ENCODE results near the gene GPC6.
"Not testable (repeated sequence)": the region's sequence is repeated elsewhere in the genome, so short reads cannot be mapped to it uniquely, and the experiment has no call there.

GPC6 gene

DNA sequence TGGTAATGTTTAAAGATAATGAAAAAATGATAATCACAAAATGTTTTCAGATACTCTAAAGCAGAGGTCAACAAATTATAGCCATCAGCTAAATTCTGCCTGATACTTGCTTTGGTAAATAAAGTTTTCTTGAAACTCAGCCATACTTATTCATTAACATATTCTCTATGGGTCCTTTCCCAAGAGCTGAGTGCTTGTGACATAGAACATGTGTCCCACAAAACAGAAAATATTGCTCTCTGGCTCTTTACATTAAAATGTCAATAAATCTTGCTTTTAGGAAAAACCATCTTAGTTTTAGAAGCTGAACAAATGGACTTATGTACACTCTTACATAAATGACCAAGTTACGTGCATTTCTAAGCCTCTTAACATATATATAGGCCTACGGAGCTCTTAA is 945.8 kb downstream of the GPC6 start:
- DNase-seq (ENCODE audit: low spot score): no peak

DNA sequence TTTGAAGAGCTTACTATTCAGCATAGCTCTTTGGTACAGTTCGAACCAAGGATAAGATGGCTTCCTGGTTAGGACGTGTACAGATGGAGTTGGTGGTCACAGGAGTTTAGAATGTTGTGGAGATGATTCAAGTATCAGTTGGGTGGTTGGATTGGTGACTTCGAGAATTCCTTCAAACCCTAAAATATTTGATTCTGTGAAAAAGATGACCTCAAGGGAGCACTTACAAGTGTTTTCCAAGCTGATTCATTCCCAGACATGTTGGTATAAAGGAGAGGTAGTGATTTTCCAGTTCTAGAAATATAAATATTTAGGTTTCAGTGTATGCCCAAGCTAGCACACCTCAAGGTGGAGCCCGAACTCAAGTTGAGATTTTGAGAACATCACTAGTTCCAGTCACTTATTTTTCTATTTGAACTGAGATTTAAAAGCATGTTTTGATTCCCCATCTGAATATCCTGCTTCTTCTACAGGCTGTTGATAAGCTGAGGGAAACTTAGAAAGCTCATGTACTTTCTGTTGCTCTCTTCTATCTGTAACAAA is 946.8 kb downstream of the GPC6 start:
- peak; percentile 27 for DNase-seq (ENCODE audit: low spot score)

DNA sequence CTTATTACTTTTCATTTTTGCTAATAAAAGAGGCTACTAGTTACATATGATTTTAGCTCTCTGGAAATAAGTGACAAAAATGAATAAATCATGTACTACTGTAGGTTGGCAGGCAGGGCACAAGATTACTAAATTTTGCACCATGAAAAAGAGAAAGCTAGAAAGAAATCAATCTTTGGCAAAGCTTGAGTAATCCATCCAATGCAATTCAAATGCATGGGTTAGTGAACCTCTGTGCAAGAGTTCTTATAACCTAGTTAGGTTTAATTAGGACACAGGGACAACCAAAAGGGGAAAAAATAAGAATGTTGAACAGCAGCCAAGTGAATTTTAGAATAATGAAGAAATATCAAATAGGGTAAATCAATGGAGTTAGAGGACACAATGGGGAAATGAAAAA is 947.4 kb downstream of the GPC6 start:
- no peak for DNase-seq (ENCODE audit: low spot score)

DNA sequence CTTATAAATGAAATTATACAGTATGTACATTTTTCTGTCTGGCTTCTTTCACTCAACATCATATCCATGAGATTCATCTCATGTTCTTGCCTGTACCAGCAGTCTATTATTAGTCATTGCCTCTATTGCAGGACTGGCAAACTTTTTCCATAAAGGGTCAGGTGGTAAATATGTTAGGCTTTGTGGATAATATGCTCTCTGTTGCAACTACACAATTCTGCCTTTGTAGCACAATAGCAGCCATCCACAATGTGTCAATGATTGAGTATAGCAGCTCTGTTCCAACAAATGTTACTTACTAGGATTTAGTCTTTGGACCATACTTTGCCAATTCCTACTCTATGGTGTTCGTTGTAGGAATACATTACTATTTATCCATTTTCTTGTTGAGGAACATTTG is 948.5 kb downstream of the GPC6 start:
- no peak for DNase-seq (ENCODE audit: low spot score)

DNA sequence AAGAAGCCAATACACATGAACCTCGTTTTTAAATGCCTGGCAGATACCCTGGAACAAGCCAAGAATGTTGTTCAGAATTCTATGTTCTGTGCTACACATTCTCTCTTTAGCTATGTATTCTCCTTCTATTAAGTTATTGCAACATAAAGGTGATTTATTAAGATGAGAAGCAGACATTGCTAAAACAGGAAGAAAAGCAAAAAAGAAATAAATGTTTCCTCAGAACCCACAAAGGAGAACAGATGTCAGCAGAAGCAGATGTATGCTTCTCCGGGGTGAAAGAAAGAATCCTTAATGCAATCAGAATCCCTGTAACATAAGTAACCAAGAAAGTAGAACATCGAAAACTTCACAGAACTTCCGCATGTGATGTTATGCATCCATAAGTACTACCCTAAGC is 950.0 kb downstream of the GPC6 start:
- DNase-seq (ENCODE audit: low spot score): no peak

DNA sequence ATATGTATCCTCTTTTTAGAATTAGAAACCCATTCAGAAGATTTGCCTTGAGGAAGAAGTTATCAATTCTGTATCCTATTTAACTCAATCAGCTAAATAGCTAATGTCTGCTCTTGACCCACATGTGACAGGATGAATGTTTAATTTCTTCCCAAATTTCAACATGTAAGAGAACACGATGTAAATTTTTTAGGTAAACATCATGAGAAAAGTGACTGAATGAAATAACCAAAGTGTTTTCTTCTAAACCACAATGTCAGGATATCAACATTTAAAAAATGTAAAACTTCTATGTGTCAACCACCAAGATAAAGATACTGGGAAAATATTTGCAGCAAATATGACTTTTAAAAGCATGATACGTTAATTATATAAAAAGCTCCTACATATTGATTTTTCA is 950.4 kb downstream of the GPC6 start:
- no peak for DNase-seq (ENCODE audit: low spot score)

DNA sequence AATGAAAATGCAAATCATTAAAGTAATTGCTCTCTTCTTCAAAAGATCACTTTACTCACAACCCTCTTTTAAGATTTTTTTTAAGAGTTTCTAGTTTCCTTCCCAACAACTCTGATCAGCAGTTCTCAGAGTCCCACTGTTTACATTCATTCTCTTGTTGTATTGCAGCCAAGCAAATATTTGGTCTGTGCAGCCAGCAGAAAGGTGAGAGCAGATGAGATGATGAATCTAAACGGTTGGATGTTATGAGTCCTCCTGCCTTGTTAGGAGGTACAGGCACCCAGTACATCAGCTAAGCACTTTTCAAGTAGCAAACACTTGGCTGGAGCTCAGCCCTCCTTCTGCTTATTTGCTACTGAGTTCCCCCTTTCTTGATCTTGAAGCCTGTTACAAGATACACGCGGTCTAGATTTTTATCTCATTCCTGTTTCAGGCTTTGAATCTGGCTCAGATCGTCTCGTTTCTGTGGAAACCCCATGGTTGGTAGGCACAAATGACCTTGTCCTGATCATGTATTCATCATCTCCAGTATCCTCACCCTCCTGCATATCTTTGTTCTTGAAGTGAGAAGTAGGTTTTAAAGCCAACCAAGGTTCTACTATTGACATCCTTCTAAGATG is 952.1 kb downstream of the GPC6 start:
- no peak for DNase-seq (ENCODE audit: low spot score)

DNA sequence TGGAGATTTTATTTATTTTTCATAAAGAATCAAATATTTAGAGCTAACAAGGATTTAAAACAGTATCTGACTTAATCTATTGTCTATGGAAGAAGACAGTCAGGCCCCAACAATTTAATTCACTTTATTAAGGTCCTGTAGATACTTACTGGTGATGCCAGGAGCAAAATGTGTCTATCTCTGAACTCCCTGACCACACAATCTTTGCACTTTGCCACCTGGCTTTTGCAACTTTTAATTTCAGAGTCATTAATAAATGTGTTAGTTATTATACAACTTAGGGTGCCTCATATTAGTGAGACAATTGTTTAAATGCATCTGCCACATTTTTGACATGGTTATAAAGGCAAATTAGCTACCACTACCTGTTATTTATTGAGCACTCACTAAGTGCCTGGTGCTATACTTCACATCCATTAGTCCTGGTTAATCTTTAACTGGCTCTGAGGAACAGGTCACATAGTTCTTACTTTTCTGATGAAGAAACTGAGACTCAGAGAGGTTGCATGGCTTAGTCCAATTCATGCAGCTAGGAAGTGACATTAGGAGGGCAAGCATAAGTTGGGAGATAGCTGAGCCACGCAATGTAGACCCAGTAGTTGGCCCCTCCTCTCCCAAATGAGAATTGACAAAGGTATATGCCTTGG is 955.0 kb downstream of the GPC6 start:
- DNase-seq (ENCODE audit: low spot score): no peak

DNA sequence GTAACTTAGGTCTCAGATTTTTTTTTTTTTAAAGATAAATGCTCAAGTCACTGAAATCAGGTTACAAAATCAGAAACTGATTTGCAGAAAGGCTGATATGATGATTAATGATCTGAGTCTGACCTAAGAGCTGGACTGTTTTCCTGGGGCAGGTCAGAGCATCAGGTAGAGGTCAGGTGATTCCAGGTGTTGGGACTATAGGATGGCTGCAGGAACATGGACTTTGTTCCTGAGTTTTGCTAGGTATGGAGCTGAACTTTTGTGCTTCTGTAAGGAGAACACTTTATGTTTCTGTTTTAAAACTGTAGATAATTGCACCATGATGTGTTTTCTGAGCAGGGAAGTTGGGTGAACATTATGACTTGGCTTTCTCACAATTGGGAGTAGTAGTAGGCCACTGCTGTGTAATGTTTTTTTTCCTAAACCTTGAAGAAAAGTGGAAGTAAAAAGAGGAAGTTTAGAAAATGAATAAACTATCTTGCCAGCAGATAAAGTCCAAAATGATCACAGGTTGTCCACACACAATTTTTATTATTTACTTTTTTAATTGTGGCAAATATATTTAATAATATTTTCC is 955.7 kb downstream of the GPC6 start:
- no peak for DNase-seq (ENCODE audit: low spot score)

DNA sequence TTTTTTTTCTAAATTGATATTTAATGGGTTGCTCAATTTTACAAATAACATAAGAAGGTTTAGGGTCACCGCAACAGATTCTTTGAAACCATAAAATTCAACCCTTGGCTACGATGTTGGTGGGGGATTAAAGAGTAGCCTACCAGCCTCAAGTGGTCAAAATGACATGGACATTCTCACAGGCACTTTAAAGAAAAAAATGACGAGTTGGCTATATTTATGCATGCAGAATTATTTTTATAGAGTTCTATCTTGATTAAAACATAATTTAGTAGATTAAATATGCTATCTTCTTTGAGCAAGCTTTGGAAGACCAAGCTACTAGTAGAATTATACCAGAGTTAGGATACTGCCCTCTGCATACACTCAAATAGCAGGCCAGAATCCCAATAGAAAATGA is 959.9 kb downstream of the GPC6 start:
- DNase-seq (ENCODE audit: low spot score): no peak

DNA sequence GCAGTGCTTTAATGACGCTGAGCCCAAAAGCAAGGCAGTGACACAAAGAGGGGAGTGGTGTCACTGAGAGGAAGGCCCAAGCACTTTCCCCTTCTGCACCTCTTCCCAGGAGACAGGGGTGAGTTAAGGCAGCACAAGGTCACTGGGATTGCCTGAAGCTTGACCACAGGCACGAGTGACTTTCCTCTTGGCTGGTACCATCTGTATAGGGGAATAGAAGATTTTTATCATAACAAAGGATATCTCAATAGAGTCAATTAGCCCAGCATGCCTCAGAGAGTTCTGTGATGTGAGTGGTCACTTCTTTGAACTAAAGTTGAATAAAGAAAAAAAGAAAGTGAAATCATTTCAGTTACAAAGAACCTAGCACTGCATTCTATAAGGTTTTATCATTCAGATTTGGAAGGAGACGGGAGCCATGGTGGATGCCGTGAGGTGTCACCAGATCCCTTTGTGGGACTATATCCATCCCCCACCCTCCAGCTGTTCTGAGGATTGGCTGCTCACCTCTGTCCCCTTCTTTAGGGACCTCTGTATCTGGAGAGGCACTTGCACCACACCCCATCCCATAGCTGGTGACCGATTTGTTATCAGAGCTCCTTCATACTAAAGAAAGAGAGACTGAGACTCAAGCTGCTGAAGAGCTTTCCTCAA is 961.7 kb downstream of the GPC6 start:
- DNase-seq (ENCODE audit: low spot score): no peak

DNA sequence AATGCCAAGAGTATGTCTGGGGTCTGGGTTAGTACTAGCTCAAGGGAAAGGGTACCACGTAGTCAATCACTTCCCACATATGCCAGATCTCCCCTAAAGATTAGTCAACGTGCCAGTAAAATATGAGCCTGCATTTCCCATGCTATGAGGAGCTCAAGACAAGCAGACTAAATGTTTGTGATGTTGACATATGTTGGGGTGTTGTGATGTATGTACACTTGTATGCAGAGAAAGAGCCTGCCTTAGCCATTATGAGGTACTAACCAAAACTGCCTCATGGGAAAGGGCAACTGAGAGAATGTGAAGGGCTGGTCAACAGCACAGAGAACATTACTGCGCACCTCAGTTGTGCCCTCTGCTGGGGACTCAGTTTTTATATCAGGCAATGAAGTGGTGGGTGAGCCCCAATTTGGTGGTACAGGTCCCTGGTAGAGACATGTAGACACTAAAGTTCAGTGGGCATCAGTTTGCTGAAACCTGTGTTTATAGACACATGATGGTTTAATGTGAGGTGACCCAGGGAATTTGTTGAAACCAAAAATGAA is 965.9 kb downstream of the GPC6 start:
- DNase-seq (ENCODE audit: low spot score): peak; percentile 40

DNA sequence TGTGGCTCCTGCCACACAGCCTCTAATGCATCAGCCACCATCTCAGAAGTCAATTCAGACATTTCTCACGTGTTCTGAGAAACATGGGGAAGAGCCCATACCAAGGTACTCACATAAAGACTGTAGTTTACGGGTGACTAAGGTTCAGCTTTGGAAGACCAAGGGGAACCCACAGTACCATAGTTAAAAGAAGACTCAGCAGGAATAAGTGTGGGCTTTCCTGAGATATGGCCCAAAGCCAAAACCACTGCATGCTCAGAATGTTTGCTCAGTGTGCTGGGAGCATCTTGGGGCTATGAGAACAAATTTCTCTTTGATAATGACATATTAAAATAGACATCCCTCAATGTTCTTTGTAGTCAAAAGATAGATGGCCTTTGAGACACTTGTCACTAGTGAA is 969.1 kb downstream of the GPC6 start:
- DNase-seq (ENCODE audit: low spot score): peak; percentile 57

DNA sequence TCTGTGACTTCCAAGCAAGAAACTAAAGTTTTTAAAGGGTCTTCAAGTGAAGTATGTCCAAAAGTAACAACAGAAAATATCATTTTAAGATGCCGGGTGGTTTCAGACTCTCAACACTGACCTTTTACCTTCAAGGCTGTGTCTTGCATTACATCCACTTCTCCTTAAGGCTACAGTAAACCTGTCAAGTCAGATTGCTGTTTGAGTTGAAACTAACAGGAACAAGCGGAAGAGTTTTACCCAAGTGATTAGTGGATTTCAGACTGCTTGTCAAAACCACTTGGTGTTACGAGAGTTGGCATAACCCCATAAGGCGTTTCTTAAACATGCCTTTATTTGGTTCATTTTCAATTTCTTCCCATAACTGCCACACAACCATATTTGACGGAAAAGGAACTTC is 969.8 kb downstream of the GPC6 start:
- DNase-seq (ENCODE audit: low spot score): no peak

DNA sequence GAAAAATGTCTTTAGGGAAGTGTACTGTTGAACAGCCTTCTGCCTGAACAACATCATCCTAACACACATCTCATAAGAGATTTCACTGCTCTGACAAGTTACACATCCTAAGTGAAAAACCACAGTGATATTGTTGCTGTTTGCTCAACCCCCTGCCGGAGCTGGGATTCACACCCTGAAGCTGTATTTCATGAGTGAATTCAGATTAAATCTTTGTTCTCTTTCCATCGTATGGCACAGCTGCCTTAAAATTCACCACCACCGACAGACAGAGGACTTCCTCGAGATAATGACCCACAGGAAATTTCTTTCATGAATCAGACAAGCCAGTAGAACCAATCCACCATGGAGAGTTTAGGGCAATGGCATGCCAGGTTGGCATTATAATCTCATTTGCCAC is 972.1 kb downstream of the GPC6 start:
- no peak for DNase-seq (ENCODE audit: low spot score)

DNA sequence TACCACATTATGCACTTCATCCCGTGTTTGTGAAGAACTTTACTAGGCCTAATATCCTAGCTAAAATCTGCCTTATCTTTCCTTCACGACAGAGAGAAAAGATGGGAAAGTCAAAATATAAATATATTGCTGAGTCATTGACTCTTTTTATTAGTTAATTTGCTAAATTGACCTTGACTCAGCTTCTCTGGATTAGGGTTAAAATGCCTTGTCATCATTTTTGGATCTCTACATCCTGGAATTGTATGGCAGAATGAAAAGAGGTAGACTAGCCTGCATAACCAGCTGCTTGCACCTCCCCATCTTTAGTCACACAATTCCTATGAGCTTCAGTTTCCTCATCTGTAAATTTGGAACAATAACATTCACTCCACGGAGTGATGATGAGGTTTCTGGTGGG is 972.5 kb downstream of the GPC6 start:
- DNase-seq (ENCODE audit: low spot score): no peak

DNA sequence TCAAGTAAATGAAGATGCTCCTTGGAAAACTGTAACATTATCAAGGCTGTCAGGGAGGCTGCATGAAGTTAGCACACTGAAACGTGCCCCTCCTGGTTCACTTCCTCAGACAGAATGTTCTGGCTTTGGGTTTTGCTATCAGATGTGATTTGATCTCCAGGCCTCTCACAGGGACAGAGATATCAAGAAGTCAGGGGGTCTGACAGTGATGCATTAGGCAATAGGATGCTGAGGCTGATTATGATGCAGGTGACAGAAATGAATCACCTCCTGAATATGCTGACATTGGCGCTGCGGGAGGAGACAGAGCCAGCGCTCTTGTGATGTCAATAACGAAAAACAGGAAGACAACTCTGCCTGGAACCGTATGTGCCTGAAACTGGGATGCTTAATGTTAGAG is 974.4 kb downstream of the GPC6 start:
- DNase-seq (ENCODE audit: low spot score): no peak

DNA sequence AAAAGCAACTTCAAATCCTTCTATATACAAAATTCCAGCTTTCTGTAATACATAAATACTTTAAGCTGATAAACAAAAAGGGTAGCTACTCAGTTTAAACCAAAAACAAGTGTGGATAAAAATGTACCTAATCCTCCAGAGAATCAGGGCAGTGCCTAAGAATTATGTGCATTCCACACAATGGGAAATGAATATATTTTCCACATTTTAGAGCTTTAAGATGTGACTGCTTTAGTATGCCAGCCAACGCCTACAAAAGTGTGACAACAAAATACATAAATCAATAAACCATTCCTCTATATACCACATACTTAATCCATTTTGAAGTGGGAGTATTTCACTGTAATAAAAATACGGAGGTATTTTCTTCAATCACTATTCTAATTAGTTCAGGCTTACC is 977.6 kb downstream of the GPC6 start:
- no peak for DNase-seq (ENCODE audit: low spot score)

DNA sequence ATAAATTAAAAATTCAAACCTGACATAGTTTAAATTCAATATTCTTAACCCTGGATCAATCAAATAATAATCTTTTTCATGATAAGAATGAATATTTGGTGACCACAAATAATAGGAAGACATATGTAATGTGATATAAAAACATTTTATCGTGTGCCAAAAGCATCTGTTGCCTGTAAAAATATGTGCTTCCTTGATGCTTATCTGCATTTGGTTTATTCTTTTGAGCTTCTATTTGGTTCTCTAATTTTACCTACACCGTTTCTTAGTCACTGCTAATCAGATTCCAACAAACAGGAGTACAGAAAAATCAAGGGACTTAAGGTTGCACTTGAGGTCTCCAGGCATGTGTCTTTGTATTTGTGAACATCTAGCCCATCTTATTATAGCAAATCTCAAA is 978.3 kb downstream of the GPC6 start:
- DNase-seq (ENCODE audit: low spot score): no peak

DNA sequence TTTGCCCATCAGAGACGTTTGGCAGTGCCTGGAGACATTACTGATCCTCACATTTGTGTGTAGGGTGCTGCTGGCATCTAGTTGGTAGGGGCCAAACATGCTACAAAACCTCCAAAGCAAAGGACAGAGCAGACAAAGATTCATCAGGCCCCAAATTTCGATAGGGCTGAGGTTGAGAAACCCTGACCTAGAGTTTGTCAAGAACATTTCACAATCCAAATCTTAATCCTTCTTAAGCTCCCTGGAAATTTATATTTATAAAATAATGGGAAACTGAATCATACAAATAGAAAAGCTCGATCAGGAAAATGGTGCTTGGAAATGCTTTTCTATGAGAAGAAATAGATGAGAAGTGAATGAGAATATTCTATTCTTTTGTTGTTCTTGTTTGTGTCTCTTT is 979.3 kb downstream of the GPC6 start:
- DNase-seq (ENCODE audit: low spot score): no peak

DNA sequence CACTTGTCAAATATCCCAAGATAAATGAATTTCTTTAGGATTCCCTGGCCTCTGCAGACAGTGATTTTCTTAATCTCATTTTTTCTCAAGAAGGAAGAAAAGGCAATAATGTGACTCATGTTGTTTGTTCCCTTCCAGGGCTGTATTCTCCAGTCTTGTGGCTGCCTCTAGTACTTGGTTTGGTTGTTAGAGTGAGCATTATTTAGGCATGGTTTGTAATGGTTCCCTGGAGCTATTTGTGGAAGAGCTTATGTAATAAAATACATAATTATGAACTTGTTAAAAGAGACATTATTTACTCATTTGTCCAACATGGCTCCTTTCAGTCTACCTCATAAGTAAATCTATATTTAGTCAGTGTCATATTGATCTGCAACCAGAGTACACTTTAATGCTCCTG is 982.5 kb downstream of the GPC6 start:
- DNase-seq (ENCODE audit: low spot score): peak; percentile 25

DNA sequence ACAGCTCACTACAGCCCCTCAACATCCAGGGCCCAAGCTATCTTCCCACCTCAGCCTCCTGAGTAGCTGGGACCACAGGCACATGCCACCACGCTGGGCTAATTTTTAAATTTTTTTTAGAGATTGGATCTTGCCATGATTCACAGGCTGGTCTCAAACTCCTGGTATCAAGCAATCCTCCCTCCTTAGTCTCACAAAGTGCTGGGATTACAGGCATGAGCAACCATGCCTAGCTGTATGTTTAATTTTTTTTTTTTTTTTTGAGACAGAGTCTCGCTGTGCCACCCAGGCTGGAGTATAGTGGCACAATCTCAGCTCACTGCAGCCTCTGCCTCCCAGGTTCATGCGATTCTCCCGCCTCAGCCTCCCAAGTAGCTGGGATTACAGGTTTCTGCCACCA is 983.3 kb downstream of the GPC6 start:
- DNase-seq (ENCODE audit: low spot score): not testable (repeated sequence)

DNA sequence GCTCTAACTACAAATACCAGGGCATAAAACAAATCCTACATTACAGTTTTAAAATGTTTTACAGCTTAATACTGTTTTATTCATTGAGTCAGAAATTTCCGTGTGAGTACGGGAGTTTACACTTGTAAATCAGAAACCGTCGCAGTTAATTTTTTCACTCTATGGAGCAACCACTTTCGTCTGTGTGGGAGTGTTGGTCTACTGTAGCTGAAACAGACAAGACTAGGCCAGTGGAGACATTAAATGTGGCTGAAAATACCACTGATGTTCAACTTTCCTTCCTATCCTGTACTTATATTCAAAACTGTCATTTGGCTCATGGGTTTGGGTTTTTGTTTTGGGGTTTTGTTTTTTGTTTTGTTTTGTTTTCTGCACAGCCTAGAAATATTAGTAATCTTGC is 984.2 kb downstream of the GPC6 start:
- DNase-seq (ENCODE audit: low spot score): no peak

Data from AG20443 (cell line).